Fibroblast of skin of back (primary cell): ENCODE measurements around the gene PLAU. TPM values are rescaled to one million over a fixed set of nuclear protein-coding genes. Genes with fewer than 3 reads are reported as not detected.

ENCODE experiments used
- DNase-seq: peaks from one replicate; pipeline ENCODE4 v3.0.0-alpha.2; 2013
- polyA plus RNA-seq, 2 experiments: library from polyadenylated mRNA; unstranded; fragments of 120-200 nt; gene quantifications; one replicate each; pipeline ENCODE4 v1.2.1, GENCODE V29; 2013; ENCODE audit not compliant: insufficient read length in 2 of 2

Gene PLAU
- polyA plus RNA-seq (2013, experiment 1 of 2; ENCODE audit: insufficient read length): 51.1 TPM
- polyA plus RNA-seq (2013, experiment 2 of 2; ENCODE audit: insufficient read length): 61.0 TPM

DNA sequence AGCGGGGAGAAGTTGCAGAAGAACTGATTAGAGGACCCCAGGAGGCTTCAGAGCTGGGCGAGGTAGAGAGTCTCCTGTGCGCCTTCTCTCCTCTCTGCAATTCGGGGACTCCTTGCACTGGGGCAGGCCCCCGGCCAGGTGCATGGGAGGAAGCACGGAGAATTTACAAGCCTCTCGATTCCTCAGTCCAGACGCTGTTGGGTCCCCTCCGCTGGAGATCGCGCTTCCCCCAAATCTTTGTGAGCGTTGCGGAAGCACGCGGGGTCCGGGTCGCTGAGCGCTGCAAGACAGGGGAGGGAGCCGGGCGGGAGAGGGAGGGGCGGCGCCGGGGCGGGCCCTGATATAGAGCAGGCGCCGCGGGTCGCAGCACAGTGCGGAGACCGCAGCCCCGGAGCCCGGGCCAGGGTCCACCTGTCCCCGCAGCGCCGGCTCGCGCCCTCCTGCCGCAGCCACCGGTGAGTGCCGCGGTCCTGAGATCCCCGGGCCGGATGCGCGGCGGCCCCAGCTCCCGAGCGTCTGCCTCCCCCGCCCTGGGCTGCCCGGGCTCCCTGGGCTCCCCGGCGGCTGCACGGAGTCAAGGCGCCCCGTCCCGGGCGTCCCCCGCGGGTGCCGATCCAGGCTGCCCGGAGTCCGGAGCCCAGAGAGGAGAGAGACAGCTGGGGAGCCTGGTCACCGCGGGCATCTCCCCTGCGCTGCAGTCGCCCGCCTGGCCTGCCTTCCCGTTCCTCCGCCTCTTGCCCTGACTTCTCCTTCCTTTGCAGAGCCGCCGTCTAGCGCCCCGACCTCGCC lies at the start of gene PLAU:
Gene PLAU (plus strand): TSS at position 369 of the 789 bp plus-strand sequence. CDS start 424 bp downstream, outside the sequence.
- DNase-seq: no peak

DNA sequence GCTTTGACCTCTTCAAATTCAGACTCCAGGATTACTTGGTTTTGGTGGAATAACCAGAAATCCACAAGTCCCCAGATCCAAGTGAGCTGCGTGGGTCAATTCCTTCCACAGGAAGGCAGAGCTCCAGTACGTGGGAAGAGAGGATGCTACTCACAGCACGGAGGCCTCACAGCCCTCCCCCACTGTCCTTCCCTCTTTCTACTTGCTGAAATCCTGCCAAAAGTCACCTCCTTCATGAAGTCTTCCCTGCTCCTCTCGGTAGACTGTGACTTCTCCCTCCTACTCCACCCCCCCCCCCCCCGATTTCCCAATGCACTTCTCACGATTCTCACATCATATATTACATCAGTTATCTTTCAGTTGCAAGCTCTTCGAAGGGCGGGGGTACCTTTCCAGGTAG lies 48.9 kb upstream of the PLAU start:
- no peak for DNase-seq

DNA sequence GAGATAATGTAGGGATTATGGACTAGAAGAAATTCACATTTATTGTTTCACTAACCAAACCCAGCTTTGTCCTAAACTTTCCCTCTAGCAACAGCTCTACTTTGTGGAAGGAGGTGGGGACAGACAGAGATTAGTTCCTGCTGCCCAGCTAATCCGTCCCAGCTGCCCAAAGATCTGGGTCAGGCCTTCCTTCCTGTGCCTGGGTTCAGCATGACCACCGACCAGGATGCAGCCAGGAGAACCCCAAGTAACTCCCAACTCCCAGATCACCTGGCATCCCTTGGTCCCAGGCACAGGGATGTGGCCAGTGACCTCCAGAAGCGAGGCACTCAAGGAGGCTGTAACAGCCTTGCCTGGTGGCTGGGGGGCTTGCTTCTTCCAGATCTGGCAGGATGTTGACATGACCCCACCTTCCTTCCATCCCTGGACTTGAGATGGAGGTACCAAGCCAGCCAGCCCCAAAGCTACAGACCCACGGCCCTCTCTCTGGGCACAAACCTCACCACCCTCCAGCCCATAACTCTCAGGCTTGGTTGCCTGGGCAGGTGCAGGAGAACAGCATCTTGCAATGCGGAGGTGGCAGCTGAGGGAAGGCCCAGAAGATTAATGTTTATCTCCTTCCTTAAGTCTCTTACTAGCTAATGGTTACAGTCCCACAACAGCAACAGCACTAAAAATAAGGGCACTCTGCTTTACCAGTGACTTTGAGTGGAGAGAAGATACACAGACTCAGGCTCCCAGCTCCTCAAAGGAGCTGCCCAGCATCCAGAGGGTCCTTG lies 47.7 kb upstream of the PLAU start:
- no peak for DNase-seq

DNA sequence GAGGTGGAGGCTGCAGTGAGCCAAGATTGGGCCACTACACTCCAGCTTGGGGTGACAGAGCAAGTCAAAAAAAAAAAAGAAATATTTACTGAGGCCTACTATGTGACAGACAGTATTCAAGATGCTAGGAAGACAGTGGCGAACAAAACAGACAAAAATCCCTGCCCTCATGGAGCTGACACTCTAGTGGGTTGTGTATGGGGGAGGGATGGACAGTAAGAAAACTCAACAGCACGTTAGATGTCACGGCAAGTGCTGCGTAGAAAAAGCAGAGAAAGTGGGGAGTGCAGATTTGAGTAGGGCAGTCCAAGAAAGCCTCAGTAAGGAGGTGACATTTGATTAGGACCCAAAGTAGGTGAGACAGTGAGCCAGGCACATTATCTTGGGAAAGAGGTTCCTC lies 46.7 kb upstream of the PLAU start:
- no peak for DNase-seq

DNA sequence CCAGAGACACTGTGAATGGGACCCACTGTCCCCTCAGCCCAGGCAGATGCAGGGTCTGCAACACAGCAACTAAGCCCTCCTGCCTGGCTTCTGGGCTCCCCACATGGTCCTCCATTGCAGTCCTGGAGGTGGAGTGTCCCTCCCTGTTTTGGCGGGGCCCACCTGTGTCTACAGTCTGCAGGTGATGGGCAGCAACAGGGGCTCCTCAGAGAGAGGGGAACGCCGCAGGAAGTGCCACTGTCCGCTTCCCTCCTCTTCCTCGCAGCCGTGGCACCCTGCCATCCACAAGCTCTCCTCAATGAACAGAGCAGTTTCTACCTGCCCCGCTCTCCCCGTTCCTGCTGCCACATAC lies 45.8 kb upstream of the PLAU start:
- no peak for DNase-seq

DNA sequence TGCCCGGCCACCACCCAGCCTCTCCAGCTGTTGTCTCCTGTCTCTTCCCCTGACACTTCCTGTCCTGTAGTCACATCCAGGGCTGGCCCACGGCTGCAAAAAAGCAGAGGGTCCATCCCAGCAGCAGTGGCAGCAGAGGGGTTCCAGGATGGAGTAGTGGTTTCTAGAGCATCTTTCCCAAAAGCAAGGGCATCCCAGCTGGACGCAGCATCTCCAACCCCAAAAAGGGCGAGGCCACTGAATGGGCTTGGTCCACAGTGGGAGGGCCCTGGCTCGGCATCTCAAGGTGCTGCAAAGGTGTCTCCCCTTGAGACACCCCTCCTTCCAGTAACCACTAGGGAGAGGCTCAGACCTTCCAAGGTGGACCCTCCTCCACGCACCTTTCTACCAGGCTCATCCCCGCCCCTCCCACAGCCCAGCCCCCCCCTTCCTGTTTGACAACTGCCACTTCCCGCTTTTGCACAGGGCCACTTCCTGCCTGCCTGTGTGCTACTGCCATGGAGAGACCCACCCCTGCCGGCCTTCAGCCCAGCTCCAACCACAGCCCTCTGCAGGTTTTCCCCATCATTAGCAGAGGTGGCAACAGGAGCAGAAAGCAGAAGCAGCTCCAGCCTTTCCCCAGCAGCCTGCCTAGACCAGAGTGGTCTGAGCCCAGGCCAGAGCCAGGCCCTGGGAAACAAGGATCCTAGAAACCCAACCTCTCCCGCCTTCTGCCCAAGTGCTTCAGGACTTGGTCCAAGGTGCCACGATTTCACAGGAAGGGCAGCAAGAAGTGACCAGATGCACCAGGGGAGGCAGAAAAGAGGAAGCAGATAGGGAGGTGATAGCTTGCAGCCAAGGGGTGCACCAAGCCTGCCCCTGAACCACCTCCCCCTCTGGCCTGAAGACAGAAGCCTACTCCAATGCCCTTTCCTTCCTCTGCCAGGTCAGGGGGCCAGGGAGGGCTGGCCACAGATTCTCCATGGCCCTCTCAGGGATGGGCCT lies 45.2 kb upstream of the PLAU start:
- no peak for DNase-seq

DNA sequence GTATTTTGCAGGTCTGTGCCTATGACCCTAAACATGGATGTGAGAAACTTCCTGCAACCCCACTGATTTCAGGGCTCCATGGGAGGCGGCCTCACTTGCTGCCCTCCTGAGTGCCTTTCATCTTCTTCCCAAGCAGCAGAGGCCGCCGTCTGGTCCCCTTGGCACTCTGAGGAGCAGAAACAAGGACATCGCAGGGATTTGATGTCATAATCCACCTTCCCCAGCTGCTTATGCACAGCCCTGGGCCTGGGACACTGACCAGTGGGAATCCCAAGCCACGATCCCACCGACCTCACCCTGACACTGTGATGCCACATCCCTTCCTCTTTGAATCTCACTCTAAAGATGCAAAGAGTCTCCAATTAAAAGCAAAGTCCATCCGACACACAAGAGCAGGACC lies 44.3 kb upstream of the PLAU start:
- no peak for DNase-seq

DNA sequence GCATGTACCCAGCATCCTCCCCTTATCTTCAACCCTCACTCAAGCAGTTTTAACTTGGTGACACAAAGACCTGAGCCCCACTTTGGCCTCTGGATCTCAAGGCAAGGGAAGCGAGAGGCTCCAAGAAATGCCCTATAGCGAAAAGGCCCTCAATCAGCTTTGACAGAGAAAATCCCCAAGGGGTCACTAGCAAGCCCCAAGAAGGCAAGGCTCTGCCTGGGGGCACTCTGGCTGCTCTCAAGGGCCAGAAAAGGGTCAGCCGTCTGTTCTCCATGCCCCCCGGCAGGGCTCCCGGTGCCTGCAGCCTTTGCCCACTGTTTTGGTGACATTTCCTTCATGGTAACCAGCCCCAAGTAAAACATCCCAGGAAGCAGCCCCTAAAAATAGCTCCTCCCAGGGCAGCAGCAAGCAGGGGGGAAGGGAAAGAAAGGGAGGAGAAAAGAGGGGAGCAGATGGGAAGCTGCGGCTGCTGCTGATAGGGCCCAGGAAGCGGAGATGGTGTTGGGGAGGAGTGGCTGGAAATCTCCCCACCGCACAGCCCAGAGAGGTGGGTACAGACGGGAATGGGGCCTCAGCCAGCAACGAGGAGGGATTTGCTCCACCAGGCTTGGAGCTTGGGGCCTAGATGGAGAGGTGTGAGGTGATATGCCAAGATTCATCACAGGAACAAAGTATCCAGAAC lies 43.7 kb upstream of the PLAU start:
- DNase-seq: no peak

DNA sequence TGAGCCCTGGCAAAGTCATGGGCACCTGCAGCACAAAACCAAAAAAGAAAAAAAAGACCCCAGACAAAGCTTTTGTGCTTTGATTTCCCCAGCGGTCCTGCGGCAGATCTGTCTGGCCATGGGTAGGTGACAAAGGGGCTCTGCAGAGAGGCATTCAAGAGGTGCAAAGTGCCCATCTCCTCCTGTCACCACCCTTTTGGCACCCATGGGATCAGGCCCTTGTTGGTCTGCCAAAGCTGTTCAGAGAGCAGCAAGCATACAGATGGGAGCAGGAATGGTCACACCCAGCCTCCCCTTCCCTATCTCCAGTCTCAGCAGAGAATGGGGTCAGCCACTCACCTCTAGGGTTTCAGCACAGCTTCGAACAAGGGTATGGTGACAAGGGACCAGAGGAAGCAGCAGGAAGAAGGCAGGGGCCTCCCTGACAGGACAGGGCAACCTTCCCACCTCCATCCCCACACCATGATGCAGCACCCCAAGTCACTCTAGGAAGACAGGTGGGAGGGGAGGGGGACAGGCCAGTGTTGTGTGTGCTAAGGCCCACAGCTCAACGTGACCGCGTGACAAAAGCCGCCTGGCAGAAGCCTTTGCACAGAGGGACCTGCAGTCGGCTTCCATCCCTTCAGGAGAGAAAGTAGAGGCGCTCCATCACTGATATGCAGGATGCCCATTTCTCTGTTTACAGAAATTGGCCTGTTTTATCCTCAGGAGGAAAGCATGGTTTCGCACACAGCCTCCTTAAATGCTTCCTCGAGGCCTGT lies 42.9 kb upstream of the PLAU start:
- no peak for DNase-seq

DNA sequence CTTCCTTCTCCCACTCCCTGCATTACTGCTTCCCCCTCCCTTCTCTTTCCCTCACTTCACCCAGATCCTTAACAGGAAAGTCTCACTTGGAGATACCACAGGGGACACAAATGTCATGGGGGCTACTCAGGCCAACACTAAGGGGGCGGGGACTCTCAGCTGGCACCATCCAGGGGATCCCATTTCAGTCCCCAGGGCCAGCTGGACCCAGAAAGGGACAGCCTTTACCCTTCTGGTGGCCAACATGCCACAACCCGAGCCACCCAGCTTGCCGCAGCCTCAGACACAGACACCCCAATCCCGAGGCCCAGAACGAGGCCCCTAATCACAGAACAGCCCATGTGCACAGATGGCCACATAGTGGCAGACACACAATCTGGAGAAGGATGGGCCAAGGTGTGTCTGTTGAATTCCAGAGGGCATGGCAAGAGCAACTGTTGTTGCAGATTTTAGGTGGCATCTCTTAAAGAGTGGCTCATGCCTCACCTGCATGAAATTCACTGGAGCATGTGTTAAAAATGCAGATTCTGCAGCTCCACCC lies 42.2 kb upstream of the PLAU start:
- DNase-seq: no peak

DNA sequence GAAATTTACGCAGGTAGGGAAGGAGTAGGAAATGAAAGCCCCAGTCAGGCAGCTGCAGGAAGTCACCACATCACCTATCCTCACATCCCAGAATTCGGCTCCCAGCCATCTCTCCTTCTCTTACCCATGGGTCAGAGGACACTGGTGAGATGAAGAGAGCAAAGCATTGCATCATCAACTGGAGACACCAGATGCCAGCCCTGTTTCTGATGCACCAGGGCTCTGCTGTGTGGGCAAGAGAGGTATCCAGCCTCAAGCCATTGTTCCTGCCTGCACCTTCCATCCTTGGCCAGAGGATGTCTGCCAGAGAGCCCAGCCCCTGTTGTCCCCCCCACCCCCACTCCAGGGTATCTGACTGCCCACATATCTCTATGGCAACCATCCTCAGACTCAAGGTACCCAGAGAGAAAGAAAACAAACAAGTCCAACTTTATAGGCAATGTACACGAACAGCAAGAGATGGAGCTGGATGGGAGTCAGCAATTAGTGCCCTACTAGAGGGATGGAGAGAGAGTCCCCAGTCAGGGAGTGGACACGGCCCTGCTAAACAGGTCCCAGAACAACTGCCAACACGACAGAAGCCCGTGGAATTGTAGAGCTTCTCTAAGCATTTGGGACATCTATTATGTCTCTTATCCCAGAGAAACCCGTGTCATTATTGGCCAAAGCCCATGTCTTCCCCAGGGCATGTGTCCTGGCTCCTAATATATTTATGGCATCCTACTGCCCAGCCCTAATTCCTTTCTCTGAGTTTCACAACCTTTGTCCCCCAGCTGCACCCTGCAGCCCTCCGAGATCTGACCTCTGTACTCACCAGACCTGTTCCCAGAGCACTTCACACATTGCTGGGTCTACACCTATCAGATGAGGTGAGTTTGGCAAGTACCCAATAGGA lies 39.4 kb upstream of the PLAU start:
- DNase-seq: no peak

DNA sequence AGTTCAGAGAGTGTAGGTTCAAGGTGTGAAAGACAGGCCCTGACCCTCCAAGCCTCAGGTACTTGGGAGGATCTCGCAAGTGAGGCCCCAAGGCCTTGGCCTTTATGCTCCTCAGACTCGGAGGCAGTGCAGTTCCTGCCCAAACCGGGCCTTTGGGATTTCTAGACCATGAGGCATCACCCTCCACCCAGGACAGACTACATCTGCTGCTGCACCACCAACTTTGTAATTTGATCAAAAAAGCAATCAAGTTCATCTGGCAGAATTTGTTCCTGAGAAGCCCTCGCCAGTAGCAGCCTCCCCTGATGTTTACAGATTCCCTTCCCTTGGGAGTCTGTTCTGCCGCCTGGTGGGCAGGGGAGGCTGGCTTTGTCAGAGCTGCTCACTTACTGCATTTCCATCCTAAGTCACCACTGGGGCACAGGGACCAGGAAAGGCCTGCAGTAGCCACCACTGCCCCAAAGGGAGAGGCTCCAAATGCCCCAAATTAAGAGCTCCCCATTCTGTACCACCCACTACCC lies 38.7 kb upstream of the PLAU start:
- peak; percentile 52 for DNase-seq

DNA sequence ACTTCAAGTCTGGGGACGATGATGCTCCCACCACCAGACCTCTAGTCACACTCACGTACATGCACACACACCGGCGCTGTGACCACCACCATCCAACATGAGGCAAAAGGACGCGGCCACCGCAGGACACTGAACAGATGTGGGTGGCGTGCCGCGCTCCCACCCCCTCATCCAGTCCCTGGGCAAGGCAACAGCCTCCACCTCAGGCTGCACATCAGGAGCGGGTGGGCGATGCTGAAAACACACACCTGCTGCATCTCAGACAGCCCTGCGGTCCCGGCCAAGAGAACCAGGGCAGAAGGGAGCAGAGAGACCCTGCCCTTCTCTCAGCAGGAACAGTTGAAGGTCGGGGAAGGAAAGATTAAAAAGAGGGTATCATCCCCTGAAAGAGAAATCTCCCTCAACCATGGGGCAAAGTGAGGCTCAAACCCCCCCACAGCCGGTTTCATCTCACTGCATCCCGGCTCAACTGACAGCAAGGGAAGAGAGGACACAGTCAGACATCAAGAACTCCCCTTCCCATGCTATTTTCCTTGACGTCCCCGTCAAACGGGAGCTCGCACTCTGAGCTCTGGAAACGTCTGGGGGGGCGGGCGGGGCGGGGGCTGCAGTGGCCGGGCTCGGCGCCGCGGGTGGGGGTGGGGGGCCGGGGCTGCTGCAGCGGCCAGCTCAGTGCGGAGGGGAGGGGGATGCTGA lies 37.6 kb upstream of the PLAU start:
- DNase-seq: no peak

DNA sequence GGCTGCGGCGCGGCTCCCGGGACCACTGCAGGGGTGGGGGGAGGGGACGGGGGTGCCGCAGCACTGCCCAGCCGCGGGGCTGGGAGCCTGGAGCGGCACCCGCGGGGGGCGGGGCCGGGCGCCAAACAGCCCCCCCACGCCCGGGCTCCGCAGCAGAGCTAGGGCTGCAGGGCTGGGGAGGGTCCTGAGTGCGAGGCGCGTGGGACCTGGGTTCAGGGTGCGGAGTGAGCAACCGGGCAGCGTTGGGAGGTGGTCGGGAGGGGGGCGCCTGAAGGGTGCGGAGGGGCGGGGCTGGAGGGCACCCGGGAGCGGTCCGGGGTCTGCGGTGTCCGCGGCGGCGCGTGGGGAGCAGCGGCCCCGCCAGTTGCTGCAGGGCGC lies 37.1 kb upstream of the PLAU start:
- DNase-seq: no peak

DNA sequence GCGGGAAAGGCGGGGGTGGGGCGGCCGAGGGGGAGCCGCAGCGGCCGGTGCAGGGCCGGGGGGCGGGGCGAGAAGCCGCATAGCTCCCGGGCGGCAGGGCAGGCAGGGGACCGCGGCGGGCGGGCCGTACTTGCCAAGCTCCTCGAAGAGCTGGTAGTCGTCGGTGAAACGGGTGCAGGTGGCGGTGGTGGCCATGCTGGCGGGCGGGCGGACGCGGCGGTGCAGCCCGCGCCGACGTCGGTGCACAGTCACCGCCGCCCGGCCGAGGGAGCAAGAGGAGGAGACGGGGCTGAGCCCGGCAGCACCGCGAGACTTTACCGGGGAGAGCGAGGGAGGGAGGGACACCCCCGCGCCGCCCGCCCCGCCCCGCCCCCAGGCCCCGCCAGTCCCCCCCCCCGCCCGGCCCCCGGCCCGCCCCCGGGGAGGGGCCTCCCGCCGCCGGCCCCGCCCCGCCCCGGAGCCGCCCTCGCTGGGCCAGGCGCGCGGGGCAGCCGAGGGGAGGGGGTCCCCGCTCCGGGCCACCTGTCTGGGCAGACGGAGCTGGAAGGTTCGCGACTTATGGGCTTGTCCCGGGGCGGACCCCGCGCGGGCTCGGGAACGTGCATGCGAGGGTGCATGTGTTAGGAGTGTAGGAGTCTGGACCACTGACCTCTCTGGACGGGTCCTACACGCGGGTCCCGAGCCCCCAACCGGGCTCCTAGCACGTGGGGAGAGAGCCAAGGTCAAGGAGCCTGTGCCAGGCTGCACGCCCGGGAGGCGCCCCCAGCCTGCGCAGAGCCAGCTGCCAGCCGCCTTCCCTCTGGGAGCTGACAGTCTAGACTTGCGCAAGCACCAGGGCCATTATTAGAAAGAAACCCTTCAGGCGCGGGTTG lies 36.4 kb upstream of the PLAU start, which contains the start of gene CAMK2G:
Gene CAMK2G (minus strand): TSS at position 289 of the 872 bp plus-strand sequence. CDS start 94 bp downstream, at position 195.
- DNase-seq: peak; percentile 90

DNA sequence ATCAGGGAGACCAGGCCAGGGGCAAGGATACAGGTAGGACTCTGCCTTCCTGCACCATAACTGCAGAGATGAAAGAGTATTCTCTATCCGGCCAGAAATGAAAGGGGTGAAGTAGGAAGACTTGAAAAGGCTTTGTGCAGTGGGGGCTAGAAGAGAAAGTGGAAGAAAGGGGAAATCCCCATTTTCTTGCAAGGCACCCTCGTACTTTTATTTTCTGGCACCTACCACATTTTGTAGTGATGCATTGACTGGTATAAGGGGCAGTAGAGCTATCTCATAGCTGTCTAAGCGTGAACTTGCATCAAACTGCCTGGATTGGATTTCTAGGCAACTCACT lies 35.8 kb upstream of the PLAU start:
- no peak for DNase-seq

DNA sequence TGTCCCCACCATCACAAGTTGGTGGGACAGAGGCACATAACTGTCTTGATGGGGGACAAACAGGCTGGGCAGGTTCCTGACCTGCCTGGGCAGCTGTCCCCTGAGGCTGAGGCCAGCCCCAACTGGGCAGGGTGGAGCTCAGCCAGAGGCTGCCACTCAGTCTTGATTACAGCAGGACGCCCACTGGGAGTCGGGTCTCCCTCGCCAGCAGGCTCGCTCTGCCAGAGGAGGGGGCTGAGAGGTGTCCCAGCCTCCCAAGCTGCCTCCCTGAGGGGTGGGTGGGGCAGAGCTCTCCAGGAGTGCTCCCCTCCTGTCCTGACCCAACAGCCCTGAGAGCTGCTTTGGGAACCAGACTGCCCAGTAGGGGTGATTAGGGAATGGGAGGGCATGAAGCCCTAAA lies 34.8 kb upstream of the PLAU start:
- no peak for DNase-seq

DNA sequence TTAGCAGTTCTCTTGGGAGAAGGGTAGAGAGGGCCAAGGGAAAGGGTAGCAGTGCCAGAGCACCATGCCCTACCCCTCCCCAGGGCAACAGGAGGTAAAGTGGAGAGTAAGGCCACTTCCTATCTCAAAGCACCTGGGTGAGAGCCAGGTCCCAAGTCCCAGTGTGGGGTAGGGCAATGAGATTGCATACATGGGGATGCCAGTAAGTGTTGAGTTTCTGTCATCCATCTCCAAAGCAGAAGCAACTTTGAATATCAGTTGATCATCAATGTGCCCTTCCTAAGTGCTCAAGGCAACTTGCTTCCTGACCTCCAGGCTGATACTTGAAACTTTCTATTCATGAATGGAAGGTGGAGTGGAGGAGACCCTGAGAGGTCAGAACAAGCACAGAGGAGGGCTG lies 34.4 kb upstream of the PLAU start:
- no peak for DNase-seq
